AG20443 (cell line): ENCODE data around the gene RNPS1.
"Not testable (repeated sequence)": the region's sequence is repeated elsewhere in the genome, so short reads cannot be mapped to it uniquely, and the experiment has no call there.

Source experiments
- DNase-seq: peaks from one replicate; pipeline ENCODE4 v3.0.0; 2012; ENCODE audit warnings: low spot score, mixed read lengths

The RNPS1 gene

GRCh38 chr16:2257726-2258125, 10.2 kb downstream of the RNPS1 start:
- DNase-seq: no peak

GRCh38 chr16:2256531-2257140, 11.3 kb downstream of the RNPS1 start:
- no peak for DNase-seq

DNA sequence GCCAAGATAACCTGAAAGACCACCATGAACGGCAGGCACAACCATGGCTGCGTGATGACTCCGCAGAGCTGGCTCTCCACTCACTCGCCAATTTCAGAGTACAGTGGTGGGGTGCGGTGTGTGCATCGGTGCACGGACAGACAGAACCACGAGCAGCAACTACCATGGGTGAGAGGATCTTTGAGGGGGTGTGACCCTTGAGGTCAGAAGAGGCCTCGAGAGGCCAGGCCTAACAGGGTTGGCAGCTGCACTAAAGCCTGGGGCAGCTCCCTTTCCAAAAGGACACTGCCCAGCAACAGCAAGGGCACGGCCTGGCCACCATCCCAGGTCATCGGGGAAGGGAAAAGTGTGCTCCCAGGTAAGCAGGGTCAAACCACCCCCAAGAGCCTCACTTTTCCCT, 14.6 kb downstream of the RNPS1 start:
- DNase-seq: no peak

- DNase-seq: no peak
Observed at GRCh38 chr16:2252806-2253148, 15.1 kb downstream of the RNPS1 start.

DNA sequence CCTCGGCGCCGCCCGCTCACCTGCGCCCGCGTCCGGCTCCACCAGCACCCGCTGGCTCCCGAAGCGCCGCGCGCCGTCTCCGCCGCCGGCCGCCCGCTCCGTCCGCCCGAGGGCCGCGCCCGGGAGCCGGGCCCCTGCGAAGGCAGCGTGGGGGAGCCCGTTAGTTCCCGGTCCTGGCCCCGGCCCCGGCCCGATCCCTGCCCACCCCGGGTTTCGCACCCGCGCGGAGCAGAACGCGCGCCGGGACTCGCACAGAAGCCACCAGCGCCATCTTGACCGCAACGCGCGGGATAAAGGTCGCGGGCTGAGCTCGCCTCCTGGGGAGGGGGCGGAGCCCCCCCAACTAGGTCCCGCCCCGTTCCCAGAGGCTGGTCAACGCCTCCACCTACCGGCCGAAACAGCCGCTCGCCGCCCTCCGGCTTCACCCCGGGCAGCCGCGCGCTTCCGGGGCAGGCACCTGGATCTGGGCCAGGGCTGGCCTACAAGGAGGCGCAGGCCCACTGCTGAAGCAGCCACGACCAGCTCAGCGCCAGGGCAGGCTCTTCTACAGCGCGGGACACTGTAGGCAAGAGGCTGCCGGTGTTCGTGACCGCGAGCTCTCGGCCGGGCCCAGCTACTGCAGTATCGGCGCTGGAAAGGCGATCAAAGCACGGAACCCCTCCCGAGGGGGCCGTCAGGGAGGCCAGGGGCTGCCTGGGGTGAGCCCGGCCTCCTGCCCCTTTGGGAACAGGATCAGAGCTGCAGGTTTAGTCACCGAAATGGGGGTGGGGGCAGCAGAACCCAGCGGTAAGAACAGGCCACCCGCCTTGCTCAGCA, 16.4 kb downstream of the RNPS1 start, which contains the start of gene ECI1:
TSS of gene ECI1 (minus strand) at position 292 of the 816 bp plus-strand sequence. CDS start at position 271, 21 bp downstream.
- DNase-seq: peak; percentile 100

GRCh38 chr16:2250652-2251295, 17.2 kb downstream of the RNPS1 start:
- no peak for DNase-seq

DNA sequence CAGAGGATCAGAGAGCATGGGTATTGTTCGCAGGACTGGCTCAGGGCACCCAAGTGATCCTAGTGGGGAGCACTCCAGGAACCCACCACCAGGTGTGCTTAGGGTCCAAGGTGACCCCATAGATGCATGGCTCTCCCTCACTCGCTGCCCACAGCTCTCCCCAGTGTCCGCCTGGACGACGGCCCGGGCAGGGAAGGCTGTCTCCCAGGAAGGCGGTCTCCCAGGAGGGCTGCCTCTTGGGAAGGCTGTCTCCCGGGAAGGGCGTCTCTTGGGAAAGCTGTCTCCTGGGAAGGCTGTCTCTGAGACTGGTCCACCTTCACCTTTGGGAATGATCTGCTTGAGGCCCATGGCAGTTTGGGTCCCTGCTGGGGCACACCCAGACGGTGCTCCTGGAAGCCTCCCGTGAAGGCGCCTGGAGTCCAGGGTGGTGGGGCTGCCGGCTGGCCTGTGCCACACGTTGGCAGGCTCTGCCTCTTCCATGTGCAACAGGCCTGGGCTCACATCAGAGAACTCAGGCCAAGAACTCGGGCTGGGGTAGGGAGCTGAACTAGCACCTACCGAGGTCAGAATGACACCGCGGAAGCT, 21.5 kb downstream of the RNPS1 start:
- no peak for DNase-seq

- DNase-seq: no peak
Observed at GRCh38 chr16:2244926-2245795, 22.8 kb downstream of the RNPS1 start.

GRCh38 chr16:2244301-2244700, 23.6 kb downstream of the RNPS1 start:
- DNase-seq: no peak

- DNase-seq: no peak
Observed at GRCh38 chr16:2243781-2244180, 24.1 kb downstream of the RNPS1 start.

DNA sequence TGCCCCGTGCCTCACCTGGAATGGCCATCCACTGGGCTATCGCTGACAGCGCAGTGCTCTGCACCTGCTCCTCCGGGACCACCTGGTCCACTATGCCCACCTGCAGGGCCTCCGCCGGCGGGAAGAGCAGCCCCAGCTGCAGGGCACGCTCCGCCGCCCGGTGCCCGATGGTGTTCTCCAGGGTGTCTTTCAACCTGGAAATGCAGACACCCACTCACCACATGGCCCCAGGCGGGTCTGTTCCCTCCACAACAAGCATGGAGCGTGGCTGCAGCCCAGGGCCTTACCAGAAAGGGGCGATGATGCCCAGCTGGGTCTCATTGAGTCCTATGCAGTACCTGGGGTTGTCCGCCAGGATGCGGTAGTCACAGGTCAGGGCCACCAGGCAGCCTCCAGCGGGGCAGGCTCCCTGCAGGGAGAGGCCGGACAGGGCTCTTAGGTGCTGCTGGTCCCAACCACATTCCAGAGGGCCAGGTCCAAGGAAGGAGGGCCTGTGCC, 24.8 kb downstream of the RNPS1 start:
- DNase-seq: no peak

DNA sequence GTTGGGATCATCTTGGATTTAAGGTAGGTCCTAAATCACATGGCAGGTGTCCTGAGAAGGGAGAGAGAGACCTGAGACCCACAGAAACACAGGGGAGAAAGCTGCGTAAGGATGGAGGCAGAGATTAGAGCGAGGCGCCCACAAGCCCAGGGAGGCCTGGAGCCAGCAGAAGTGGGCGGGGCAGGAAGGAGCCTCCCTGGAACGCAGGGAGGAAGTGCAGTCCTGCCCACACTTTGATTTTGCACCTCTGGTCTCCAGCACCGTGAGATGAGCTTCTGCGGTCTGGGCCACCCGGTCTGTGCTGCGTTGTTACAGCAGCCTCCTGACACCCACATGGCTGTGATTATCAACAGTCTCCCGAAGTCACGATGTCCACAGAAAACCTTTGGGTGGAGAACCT, 25.3 kb downstream of the RNPS1 start:
- no peak for DNase-seq

DNA sequence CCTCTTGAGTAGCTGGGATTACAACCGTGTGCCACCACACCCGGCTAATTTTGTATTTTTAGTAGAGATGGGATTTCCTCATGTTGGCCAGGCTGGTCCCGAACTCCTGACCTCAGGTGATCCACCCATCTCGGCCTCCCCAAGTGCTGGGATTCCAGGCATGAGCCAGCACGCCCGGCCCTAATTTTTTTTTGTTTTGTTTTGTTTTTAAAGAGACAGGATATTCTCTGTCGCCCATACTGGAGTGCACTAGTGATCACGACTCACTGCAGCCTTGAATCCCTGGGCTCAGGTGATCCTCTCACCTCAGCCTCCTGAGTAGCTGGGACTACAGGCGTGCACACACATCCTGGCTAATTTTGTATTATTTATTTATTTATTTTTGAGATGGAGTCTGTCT, 27.6 kb downstream of the RNPS1 start:
- not testable (repeated sequence) for DNase-seq

DNA sequence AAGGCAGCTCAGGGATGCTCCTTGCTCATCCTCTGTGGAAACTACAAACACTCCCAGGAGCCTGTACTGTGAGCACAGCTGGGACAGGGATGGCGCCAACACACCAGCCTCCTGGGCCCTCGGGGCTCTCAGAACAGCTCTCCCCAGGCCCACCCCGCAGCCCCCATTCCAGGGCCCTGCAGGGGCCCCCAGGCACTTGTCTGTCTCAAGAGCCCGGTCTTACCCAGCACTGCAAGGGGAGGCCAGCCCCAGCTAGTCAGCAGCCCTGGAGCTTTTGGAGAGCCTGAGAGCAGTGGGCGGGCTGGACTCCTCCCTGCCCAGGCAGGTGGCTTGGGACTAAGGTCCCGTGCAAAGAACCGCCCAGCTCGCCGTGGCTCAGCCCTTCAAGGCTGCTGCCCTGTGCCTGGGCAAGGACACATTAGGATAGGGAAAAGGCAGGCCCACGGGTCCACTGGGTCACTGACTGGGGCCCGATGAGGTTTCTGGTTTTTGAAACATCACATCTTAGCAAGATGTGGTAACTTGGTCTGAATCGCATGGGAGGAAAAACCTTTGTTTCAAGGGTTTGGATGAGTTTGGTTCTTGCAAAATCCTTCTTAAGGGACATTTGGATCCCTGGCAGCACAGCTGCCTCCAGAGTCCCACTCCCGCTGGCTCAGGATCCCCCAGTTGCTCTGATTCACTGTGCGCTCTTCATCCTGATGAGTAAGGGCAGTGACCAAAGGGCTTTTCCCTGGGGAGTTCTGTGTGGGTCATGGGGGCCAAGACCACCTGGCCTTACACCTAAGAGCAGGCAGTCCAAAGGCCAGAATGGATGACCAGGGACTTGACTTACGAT, 28.9 kb downstream of the RNPS1 start:
- no peak for DNase-seq

DNA sequence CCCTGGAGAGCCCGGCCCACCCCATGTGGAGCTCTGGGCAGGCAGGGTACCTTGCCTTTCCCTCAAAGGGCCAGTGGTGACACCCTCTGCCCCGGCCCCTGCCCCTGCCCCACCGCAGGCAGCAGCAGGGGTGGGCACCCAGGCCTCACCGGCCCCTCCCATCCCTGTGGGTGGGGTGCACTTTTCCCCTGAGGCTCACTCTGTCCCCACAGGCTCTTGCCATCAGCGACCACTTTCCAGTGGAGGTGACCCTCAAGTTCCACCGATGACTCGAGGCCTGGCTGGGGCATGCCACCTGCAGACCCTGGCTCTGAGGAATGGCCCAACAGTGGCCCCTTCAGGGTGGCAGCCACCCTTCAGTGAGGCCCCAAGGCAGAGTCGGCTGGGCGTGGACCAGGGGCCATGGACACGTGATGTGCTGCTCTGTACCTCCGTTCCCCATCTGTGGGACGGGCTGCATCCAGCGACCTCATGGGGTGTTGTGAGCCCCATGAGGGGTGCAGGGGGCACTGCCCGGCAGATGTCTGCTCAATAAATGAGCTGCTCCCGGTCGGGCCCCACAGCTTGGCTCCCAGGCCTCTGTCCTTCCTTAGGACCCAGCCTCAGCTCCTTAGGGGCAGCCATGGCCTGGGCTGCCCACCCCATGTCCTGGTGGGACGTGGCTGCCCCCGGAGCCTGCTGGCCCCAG, 29.6 kb downstream of the RNPS1 start:
- DNase-seq: no peak

GRCh38 chr16:2237493-2238149, 30.3 kb downstream of the RNPS1 start:
- DNase-seq: no peak

DNA sequence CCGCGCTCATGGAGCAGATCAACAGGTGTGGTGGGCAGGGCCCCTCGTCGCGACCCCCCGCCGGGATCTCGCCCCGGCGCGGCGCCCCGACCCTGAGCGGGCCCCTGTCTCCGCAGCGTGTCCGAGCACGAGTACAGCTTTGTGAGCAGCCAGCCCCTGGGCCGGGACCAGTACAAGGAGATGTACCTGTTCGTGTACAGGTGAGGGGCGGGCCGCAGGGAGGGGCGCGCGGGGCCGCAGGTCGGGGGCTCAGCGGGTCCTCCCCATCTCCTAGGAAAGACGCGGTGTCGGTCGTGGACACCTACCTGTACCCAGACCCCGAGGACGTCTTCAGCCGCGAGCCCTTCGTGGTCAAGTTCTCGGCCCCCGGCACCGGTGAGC, 30.8 kb downstream of the RNPS1 start:
- DNase-seq: no peak

GRCh38 chr16:2236337-2237101, 31.4 kb downstream of the RNPS1 start, which contains the start of gene DNASE1L2:
Gene DNASE1L2, plus strand, starts transcription at chr16:2236444. Its CDS starts 373 bp downstream, at chr16:2236817.
- peak; percentile 78 for DNase-seq
